ENCODE measurements around the gene NFIB. TPM values are rescaled to one million over a fixed set of nuclear protein-coding genes. Genes with fewer than 3 reads are reported as not detected.
A peak's percentile ranks its signal among the peaks of the same experiment; 100 is the strongest.

The NFIB gene
- total and polyA plus RNA-seq, 2 donors (not counting 1 experiment from before 2014, with no cell fraction given) = 29.3 to 36.3 TPM

- H3K9ac ChIP-seq (ENCODE audit: insufficient read depth, low read length) = no peak overlapping the region
- H3K4me1 ChIP-seq (ENCODE audit: control insufficient read depth, extremely low read depth, insufficient read depth, low read length) = peaks cover 7% of the 10 kb centered on the region
- TF ChIP-seq, protein P1, sequence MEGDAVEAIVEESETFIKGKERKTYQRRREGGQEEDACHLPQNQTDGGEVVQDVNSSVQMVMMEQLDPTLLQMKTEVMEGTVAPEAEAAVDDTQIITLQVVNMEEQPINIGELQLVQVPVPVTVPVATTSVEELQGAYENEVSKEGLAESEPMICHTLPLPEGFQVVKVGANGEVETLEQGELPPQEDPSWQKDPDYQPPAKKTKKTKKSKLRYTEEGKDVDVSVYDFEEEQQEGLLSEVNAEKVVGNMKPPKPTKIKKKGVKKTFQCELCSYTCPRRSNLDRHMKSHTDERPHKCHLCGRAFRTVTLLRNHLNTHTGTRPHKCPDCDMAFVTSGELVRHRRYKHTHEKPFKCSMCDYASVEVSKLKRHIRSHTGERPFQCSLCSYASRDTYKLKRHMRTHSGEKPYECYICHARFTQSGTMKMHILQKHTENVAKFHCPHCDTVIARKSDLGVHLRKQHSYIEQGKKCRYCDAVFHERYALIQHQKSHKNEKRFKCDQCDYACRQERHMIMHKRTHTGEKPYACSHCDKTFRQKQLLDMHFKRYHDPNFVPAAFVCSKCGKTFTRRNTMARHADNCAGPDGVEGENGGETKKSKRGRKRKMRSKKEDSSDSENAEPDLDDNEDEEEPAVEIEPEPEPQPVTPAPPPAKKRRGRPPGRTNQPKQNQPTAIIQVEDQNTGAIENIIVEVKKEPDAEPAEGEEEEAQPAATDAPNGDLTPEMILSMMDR (conservative IDR thresholded peaks at IDR 0.05 in 1 of 2, IDR thresholded peaks at IDR 0.05 in 1 of 2; ENCODE audit: low read depth in 1 of 2, low read length in 2 of 2) = no peak
- no peak for TF ChIP-seq EZH2 (IDR thresholded peaks at IDR 0.05; ENCODE audit: low read length, missing control alignments)
- H3K36me3 ChIP-seq (ENCODE audit: control insufficient read depth, insufficient read depth, low read length) = no peaks in the 10 kb centered on the region
- H3K79me2 ChIP-seq (ENCODE audit: control insufficient read depth, insufficient read depth, low read length) = no peaks in the 10 kb centered on the region
- no peak for DNase-seq (ENCODE audit: low read depth in 2 of 2)
- H4K20me1 ChIP-seq (ENCODE audit: control insufficient read depth, extremely low read depth, insufficient read depth, low read length) = no peaks in the 10 kb centered on the region
- H3K9me3 ChIP-seq (ENCODE audit: control insufficient read depth, insufficient read depth, low read depth, low read length) = no peaks in the 10 kb centered on the region
- H3K27ac ChIP-seq (ENCODE audit: insufficient read depth, low read length) = no peak overlapping the region
- H3K27me3 ChIP-seq (ENCODE audit: control insufficient read depth, insufficient read depth, low read length) = no peaks in the 10 kb centered on the region
- no peak overlapping the region for H2AFZ ChIP-seq (ENCODE audit: low read length)
- no peak overlapping the region for H3K4me2 ChIP-seq (ENCODE audit: extremely low read depth, insufficient read depth, low read length)
- no peak overlapping the region for H3K4me3 ChIP-seq (replicated peaks in 1 of 4; ENCODE audit: control extremely low read depth in 1 of 4, insufficient read depth in 1 of 4, low read depth in 3 of 4, low read length in 4 of 4)
These were observed 91.6 kb downstream of the NFIB start for GRCh38 chr9:14222149-14222835.

DNA sequence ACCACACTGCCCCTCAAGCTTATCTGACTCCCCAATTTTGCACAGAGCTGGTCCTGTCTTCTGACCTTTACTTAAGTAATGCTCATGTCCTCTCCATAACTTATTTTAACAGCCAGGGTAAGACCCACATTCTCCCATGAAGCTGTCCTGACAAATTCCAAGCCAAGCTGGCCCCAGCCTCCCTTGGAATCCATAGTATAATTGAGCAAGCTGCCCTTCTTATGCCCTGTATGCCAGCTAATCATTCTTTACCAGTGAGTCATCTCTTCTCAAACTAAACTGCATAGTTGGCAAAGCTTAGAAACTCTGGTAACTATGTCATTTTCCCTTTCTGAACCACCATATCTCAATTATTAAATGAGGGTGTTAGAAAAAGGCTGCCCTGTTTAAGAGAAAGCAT lies 92.4 kb downstream of the NFIB start:
- Histone ChIP-seq H2AFZ (ENCODE audit: low read length) (no peak overlapping the region), H3K79me2 (ENCODE audit: control insufficient read depth, insufficient read depth, low read length) (no peaks in the 10 kb centered on the region), H3K9ac (ENCODE audit: insufficient read depth, low read length) (no peak overlapping the region)

DNA sequence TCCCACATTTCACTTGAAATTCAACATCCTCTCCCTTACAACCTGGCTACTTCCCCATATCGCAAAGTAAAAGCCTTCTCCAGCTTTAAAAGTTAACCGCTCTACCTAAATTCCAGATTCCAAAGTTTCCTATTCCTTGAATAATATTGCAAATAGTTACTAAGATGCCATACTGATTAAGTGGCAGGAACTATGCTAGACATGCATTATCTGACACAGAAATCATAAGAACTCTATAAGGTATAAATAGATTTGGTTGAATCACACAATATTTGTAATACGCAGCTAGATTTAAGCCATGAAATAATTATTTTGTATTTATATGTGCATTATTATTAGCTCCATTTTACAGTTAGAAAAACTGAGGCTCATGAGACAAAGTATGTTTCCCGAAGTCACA lies 92.8 kb downstream of the NFIB start:
- H4K20me1 ChIP-seq (ENCODE audit: control insufficient read depth, extremely low read depth, insufficient read depth, low read length) = no peaks in the 10 kb centered on the region
- no peaks in the 10 kb centered on the region for H3K9me3 ChIP-seq (ENCODE audit: control insufficient read depth, insufficient read depth, low read depth, low read length)
- no peaks in the 10 kb centered on the region for H3K27me3 ChIP-seq (ENCODE audit: control insufficient read depth, insufficient read depth, low read length)
- TF ChIP-seq, protein P1 (conservative IDR thresholded peaks at IDR 0.05 in 1 of 2, IDR thresholded peaks at IDR 0.05 in 1 of 2; ENCODE audit: low read depth in 1 of 2, low read length in 2 of 2) = no peak
- no peak for TF ChIP-seq EZH2 (IDR thresholded peaks at IDR 0.05; ENCODE audit: low read length, missing control alignments)
- peaks cover 7% of the 10 kb centered on the region for H3K4me1 ChIP-seq (ENCODE audit: control insufficient read depth, extremely low read depth, insufficient read depth, low read length)
- H3K9ac ChIP-seq (ENCODE audit: insufficient read depth, low read length) = no peak overlapping the region
- peak in 1 of 2 donors; percentile 69 for DNase-seq (ENCODE audit: low read depth in 2 of 2)
- H3K4me2 ChIP-seq (ENCODE audit: extremely low read depth, insufficient read depth, low read length) = no peak overlapping the region
- no peak overlapping the region for H3K4me3 ChIP-seq (replicated peaks in 1 of 4; ENCODE audit: control extremely low read depth in 1 of 4, insufficient read depth in 1 of 4, low read depth in 3 of 4, low read length in 4 of 4)
- no peak overlapping the region for H3K27ac ChIP-seq (ENCODE audit: insufficient read depth, low read length)
- no peak overlapping the region for H2AFZ ChIP-seq (ENCODE audit: low read length)
- H3K36me3 ChIP-seq (ENCODE audit: control insufficient read depth, insufficient read depth, low read length) = no peaks in the 10 kb centered on the region
- no peaks in the 10 kb centered on the region for H3K79me2 ChIP-seq (ENCODE audit: control insufficient read depth, insufficient read depth, low read length)

More for the DNA sequence above, 92.4 kb downstream of the NFIB start:
- DNase-seq (ENCODE audit: low read depth in 2 of 2) = peak; percentile 82 to 88
- Histone ChIP-seq H3K4me3 (replicated peaks in 1 of 4; ENCODE audit: control extremely low read depth in 1 of 4, insufficient read depth in 1 of 4, low read depth in 3 of 4, low read length in 4 of 4) (no peak overlapping the region), H3K4me2 (ENCODE audit: extremely low read depth, insufficient read depth, low read length) (no peak overlapping the region), H3K4me1 (ENCODE audit: control insufficient read depth, extremely low read depth, insufficient read depth, low read length) (peaks cover 7% of the 10 kb centered on the region), H3K27me3 (ENCODE audit: control insufficient read depth, insufficient read depth, low read length) (no peaks in the 10 kb centered on the region), H3K9me3 (ENCODE audit: control insufficient read depth, insufficient read depth, low read depth, low read length) (no peaks in the 10 kb centered on the region), H3K36me3 (ENCODE audit: control insufficient read depth, insufficient read depth, low read length) (no peaks in the 10 kb centered on the region), H4K20me1 (ENCODE audit: control insufficient read depth, extremely low read depth, insufficient read depth, low read length) (no peaks in the 10 kb centered on the region), H3K27ac (ENCODE audit: insufficient read depth, low read length) (no peak overlapping the region)
- no peak for TF ChIP-seq EZH2 (IDR thresholded peaks at IDR 0.05; ENCODE audit: low read length, missing control alignments)
- TF ChIP-seq, protein P1 (conservative IDR thresholded peaks at IDR 0.05 in 1 of 2, IDR thresholded peaks at IDR 0.05 in 1 of 2; ENCODE audit: low read depth in 1 of 2, low read length in 2 of 2) = no peak
